Gastroesophageal sphincter (tissue), 3 donors: ENCODE measurements around the gene MRPL14.

ENCODE experiments used
- EP300 ChIP-seq: sonication (generic); formaldehyde crosslinking; IDR thresholded peaks from one replicate; pipeline ENCODE4 v1.6.1; 2017; ENCODE audit warnings: antibody characterized with exemption, mild to moderate bottlenecking
- POLR2A ChIP-seq, 2 donors: fragments of 450-650 bp; IDR thresholded peaks; one replicate each; pipeline ENCODE4 v1.6.1; 2017; ENCODE audit warnings: antibody characterized with exemption in 2 of 2, mild to moderate bottlenecking in 2 of 2, moderate library complexity in 1 of 2
- TF ChIP-seq, protein P1 (sequence below), 4 experiments: fragments of 200-600 bp in 2 of 4; fragments of 450-650 bp in 2 of 4; sonication (generic) in 1 of 4; IDR thresholded peaks; one replicate each; pipeline ENCODE4 v1.5.1; 2017 to 2019; ENCODE audit warnings: antibody characterized with exemption in 4 of 4, mild to moderate bottlenecking in 2 of 4, moderate library complexity in 2 of 4

DNA sequence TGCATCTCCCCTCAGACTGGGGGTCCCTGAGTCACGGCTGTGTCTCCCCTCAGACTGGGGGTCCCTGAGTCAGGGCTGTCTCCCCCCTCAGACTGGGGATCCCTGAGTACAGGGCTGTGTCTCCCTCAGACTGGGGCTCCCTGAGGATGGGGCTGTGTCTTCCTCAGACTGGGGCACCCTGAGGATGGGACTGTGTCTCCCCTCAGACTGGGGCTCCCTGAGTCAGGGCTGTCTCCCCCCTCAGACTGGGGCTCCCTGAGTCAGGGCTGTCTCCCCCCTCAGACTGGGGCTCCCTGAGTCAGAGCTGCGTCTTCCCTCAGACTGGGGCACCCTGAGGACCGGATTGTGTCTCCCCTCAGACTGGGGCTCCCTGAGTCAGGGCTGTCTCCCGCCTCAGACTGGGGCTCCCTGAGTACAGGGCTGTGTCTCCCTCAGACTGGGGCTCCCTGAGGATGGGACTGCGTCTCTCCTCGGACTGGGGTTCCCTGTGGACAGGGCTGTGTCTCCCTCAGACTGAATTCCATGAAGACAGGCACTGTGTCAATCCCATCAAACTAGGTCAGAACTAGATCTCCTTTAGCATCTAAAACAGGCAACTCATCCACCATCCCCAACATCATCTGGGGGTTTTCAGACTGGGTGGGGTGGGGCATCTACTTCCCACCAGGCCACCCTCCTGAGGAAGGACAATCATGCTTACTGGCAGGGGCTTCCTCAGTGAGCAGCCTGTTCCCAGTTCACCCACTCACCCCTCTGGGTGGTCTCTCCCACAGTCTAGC lies 60.7 kb downstream of the MRPL14 start:
- TF ChIP-seq, protein P1, sequence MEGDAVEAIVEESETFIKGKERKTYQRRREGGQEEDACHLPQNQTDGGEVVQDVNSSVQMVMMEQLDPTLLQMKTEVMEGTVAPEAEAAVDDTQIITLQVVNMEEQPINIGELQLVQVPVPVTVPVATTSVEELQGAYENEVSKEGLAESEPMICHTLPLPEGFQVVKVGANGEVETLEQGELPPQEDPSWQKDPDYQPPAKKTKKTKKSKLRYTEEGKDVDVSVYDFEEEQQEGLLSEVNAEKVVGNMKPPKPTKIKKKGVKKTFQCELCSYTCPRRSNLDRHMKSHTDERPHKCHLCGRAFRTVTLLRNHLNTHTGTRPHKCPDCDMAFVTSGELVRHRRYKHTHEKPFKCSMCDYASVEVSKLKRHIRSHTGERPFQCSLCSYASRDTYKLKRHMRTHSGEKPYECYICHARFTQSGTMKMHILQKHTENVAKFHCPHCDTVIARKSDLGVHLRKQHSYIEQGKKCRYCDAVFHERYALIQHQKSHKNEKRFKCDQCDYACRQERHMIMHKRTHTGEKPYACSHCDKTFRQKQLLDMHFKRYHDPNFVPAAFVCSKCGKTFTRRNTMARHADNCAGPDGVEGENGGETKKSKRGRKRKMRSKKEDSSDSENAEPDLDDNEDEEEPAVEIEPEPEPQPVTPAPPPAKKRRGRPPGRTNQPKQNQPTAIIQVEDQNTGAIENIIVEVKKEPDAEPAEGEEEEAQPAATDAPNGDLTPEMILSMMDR (IDR thresholded peaks at IDR 0.05) = no peak
- TF ChIP-seq POLR2A (IDR thresholded peaks at IDR 0.05) (no peak), EP300 (no peak)
